Measurements from ENCODE around the gene IFIH1.

The IFIH1 gene

DNA sequence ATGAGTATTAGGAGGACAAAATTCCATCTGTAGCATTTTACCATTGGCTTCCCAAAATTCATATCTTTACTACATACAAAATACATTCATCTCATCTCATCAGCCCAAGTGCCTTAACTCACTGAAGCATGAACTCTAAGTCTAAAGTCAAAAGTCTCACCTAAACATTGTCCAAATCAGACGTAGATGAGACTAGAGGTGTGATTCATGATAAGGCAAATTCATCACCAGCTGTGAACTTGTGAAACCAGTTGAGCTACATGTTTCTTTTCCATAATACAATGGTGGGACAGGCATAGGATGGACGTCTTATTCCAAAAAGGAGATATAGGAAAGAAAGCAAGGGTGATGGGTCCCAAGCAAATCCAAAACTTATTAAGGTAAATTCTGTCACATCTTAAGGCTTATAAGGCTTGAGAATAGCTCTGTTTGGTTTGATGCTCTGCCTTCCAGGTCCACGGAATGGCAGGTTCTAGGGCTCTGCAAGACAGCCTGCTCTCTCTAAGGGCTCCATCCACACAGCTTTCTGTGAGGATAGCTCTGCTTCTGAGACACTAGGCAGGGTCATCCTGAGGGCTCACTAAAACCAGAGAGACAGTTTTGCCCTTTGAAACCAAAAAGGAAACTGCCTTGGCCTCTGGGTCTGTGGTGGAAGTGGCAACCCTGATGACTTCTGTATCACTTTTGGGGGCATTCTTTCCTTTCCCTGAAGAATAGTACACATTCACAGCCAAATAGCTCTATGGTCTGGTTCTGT lies 9.6 kb downstream of the IFIH1 start:
- no peak for DNase-seq

DNA sequence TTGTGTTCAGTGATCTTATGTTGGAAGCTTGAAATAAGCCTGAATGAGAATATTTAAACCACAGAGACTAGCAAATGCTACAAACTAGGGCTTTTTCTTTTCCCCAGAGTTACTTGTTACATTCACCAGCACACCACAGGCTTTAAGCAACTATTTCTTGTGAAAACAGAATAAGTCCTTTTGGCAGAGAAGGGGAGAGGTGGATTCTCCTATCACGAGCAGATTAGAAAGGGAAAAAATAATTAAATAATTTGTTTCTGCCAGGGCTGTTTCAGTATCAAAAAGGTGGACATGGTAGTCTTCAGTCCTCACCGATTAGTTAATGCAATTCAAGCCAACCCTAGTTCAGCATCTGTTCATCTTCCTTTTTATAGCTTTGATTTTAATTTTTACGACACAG lies 12.6 kb downstream of the IFIH1 start:
- no peak for DNase-seq

DNA sequence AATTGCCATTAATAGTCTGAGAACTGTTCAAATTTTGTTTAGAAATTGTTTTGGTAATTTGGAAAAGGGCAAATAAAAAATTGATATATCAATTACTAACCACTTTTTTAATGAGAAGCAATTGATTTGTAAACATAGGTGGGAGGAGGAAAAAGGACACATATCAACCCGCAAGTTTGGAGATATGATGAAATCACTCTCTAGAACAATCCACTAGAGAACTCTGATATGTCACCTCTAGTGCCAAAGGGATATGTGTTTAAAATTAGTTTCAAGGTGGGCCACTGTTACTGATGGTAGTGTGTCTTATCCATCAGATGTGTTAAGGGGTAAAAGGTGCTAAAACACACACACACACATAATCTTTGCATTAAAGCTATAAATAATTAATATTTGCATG lies 16.6 kb downstream of the IFIH1 start:
- no peak for DNase-seq

DNA sequence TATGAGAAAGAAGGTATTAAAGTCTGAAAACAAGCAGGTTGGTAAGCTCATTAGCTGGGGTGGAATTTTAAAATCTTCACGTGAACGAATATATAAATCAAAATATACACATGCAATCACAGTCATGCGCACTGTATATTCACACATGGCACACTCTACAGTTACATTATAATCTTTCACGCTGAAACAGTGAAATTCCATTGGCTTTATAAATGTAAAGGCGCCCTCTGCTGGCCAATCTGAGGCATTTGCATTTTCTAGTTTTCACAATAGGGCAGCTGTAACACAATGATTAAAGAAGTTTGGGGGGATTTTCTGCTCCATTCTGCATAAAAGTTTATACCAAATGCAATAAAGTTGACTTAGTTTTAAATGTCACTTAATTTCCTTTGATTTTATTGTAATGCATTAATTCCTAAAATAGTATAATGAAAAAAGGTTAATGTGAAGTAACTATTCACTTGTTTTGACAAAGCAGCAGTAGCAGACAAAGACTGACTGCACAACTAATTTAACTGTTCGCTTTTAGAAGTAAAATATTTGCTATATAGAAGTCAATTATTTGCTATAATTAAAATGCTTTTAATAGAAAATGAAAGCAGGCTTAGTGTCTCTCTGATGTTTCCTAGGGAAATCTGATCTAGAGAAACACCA lies 17.2 kb downstream of the IFIH1 start:
- peak; percentile 54 for DNase-seq

DNA sequence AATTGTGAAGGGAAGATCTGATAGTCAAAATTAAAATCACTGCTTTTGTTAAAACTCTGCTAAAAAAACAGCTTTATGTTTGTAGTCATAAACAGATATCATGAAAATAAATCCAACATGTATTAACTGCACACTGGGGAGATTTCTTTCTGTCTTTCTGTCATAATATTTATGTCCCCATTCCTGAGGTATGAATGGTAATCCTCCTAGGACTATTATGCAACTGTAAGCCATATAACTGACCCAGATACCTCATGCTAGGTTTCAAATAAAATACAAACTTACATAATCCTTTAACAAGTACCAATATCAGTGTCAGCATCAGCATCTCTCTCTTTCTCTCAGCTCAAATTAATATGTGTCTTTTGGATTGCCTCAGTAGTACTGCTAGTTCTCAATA lies 18.2 kb downstream of the IFIH1 start:
- DNase-seq, result no peak

DNA sequence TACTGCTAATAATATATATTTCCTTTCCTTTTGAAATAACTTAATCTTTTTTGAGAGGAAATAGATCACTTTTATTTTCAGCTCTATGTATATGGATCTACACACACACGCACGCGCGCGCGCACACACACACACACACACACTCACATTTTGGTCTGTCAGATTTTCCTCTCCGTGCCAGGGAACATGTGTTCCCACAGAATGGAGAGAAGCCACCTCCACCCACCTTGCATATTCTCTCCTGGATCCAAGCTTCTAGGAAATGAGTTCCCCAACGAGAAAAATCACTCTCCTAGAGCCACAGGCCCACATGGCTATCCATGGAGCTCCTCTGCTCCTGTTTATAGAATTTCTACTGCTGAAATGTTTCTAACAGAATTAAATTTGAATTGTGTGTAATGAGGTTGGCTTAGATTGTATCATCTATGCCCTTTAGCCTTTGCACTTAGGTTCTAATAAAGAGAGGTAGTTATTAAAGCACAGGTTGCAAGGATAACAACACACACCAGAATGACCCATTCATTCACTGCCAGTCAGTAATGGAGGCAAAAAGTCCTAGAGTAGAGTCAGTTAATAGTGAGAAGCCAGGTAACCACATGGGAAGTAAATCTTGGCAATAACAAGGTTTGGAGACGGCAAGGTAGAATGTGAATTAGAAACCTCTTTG lies 19.7 kb downstream of the IFIH1 start:
- DNase-seq, result no peak

DNA sequence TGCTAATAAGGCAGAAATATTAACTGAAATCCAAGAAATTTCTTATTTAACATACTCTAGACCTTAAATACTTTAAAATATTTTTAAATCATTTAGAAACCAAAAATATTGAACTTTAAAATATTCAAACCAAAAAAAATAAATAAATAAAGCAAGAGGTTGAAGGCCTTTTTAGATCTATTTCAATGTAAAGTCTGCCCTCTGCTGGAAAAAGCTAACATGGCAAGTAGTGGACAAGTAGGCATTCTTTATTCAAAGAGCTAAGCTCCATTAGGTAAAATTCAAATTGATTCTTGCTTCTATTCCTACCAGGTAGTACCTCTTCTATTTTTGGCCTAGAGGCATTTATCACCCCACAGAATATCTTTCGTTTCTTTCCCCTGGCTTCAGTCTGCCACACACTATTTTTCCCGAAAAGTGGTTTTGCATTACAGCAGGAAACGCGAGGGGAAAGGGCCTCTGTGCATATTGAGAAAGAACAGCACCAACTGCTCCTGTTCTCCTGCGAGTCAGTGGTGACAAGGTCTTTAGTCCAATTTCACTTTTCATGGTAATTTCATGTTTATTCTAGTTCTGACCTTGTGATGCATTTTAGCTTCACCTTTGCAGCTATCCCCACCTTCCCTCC lies 20.4 kb downstream of the IFIH1 start:
- peak; percentile 6 for DNase-seq

DNA sequence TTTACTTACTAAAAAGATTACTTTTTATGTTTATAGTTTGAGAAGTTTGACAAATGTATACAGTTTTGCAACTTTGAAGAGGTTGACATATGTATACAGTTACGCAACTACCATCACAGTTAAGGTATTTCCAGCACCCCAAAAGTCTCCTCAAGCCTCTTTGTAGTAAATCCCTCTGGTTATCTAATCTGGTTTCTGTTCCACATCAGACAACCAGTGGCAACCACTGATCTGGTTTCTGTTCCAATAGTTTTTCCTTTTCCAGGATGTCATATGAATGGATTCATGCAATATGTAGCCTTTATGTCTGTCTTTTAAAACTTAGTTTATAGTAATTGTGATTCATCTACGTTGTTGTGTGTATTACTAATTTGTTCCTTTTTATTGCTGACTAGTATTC lies 23.5 kb downstream of the IFIH1 start:
- no peak for DNase-seq

DNA sequence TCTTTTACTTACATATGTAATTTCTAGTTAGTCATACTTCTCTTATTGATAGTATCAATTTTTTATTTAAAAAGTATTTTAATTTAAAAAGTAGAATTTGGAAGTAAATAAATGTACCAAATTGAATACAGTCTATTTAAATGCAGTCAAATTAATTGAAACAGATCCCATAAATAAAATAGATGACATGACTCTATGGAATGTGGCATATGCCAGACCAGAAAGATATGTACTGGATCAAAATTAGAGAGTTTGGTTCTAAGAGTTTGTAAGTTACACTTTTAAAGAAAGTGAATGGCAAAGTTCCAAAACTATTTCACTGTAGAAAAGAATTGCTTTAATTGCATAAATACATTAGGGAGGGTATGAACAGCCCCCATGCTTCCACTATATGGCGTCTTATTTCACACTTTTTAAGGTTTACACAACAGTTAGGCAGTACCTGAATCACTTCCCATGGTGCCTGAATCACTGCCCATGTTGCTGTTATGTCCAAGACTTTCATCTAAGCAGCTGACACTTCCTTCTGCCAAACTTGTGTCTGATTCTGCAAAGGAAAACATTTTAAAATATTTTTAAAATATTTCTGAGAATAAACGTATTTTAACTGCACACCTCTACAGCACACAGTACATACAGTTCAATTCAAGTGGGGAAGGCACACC lies 25.2 kb downstream of the IFIH1 start:
- no peak for DNase-seq

DNA sequence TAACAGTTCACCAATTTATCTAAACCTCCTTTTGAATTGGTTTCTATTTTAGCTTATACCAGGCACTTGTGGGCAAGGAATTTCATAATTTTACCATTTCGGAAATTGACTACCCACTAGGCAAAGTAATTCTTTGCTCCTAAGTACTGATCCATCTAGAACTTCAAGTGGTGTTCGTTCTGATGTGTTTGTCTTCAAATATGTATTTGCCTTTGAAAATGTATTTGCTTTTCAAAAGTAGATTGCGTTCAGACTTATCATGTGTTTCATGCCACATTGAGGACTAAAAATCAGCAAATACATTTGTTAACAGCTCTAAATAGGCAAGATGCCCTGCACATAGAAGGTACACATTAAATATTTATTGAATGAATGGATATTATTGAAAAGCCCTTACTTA lies 26.7 kb downstream of the IFIH1 start:
- no peak for DNase-seq

DNA sequence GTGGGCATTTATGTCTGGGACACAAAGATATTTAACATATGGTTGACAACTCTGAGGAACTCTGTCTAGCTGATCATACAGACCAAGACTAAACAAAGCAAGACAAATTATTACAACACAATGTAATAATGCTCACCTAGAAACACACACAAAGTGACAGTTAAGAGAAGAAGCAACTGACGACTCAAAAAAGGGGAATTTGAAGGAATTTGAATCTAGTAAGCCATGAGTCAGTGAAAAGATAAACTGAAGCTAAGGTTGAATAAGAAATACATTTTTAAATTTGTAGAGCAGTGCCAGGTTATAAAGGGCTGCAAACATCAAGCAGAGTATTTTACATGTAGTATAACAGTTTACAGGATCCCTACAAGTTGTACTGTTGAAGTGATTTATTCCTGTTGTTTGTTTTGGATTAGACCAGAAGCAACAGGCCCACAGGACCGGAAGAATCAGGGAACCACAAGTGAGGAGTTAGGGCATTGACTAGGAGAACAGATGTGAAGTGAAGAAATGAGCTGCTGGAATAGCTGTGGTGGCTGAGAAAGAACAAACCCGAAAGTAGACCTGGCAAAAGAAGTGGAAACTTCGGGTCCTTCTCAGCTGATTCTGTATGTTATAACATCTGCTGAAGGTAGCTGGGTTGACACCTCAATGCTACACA lies 35.6 kb downstream of the IFIH1 start:
- DNase-seq, result no peak

DNA sequence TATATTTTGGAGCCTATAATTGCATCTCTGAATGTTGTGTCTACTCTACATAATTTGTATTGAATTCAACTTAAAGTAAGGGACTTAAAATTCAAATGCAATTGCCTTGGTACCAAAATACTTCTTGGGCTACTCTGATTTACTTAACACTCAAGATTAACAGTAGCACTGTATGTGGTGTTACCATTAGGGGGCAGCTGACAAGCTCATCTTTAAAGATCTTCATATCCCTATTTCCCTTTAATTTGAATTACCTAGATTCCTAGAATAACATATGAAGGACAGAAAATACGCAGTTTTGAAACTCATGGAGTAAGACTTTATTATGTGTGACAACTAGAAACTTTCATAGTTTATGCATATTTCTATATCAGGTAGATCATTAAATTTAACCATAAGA lies 37.8 kb downstream of the IFIH1 start:
- DNase-seq, result no peak

DNA sequence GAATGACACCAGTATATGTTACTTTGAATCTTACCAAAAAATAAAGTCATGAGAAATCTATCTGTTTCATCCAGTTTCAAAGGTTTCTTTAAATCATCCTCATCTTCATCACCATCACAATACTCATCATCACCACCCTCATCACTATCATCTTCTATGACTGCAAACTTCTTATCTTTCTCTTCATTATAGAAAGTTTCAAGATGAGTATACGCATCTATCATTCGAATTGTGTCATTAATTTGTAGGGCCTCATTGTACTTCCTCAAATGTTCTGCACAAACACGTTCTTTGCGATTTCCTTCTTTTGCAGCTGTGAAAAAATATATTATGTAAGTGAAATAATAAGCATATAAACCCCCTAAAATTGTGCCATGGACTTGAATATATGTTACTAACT lies 41.1 kb downstream of the IFIH1 start:
- DNase-seq, result no peak

DNA sequence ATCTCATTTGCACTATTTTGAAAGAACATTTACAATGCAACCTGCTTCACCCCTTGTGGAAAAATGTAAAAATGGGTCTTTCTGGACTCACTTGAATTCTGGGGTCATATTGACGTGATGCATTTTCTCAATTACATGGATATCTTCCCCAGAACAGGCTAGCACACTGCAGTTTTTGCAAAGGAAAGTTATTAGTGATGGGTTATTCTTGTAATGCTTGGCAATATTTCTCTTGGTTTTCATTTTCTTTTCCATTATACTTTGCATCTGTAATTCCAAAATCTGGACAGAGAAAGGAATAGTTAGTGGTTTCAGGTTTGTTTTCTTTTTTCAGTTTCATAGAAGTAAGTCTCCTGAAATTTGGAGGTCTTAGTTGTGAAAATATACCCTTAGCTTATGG lies 50.5 kb downstream of the IFIH1 start:
- no peak for DNase-seq

DNA sequence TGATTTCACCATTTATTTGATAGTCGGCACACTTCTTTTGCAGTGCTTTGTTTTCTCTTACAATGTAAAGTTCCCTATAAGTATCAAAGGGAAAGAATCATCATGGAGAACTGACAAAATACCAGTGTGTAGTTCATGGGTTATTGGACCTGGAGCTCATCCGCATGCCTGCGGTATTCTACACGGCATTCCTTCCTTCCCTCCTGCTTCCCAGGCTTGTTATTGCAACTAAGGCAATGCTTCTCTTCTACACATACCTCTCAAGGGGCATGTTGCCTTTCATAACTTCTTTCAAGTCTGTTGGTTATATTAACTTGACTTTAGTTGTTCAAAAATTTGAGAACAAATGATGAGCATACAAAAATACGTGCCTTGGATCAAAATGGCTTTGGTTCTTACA lies 51.0 kb downstream of the IFIH1 start:
- no peak for DNase-seq

DNA sequence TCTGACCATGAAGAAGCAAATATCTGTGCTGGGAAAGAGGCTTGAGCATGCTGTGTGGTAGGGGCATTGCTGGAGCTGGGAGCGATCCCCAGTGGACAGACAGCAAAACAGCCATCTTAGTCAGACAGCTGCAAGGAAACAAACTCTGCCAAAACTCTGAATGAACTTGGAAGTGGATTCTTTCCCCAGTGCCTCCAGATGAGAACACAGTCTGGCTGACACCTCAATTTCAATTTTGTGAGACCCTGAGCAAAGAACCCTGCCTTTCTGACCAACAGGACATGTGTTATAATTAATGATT lies 52.1 kb downstream of the IFIH1 start:
- DNase-seq, result no peak

DNA sequence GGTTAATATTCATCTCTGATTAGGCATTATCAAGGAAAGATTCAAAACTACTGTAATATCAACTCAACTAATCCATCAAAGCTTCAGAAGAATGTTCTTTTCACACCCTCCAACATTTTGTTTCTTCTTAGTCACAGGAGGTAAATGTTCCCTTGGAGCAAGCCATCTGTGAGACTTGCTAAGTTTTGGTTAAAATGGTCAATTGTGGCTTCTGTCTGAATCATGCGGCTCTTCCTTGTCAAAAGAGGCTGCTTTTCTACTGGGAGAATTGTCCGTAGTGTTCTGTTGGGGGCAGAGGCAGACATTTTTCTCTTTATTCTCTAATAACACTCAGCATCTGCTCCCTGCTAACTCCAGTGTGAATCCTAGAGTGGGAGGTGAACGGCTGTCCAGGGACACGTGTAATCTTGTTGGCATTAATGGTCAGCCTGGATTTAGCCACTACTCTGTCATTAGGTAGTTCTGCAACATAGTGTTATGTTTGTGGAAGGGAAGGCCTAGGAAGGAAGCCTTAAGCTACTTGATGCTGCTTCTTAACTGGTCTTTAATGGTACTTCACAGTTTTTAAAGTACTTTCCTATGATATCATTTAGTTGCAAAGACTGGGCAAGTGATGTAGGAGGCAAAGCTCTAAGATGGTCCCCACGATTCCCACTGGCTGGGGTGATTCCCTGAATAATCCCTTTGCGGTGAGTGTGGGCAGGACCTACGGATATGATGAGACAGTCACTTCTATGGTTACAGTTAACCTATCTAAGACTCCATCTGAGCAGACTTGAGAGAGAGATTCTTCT lies 52.6 kb downstream of the IFIH1 start:
- DNase-seq, result no peak

DNA sequence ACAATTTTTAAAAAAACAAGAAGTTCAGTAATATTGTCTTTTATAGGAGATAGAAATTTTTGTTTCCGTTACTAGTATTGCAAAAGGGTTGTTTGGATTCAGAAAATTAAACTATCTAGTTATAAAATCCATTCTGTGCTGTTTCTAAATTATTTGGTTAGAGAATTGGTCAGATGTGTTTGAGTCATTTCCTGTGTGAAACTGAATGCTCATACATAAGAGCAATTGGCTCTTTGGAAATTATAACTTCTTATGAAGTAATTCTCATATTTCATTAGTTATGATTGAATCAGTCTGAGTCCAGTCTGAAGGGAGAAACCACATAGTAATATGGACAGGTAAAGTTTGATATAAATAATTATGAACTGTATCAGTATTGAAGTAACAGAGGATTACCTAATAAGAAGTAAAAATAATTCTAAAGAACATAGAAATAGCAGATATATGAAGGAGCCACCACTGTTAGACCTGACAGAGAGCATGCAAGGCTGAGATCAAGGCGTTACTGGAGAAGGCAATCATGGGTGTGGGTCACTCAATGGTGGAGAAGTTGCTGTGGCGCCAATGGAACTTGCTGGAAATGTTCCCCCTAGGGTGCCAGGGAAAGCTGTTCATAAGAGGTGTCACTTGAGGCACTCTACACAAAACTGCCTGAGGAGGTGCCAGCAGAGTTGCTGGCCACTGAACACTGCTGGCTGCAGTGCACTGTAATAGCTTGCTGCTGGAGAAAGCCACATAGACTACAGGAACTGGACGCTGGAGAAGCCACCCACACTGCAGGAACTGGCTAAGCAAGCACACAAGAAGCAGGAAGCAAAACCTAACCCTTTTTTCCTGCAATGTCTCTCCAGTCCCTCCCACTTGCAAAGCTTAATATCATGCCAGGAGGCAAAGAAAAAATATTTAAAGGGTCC lies 57.2 kb downstream of the IFIH1 start:
- no peak for DNase-seq

DNA sequence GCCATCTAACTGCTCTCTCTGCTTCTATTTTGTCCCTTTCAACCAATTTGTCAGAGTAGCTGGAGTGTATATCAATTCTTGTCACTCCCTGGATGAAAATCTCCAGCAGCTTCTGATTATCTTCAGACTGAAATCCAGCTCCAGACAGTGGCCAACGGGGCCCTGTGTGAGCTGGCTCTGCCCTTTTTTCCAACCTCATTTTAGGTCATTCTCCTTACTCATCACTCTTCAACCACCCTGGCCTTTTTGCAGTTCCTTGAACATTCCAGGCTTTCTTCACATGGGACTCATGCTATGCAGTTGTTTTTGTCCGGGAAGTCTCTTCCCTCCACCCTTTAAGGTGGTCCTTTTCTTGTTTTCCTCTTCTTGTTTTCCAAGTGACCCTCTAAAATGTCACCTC lies 59.8 kb downstream of the IFIH1 start:
- DNase-seq, result no peak

DNA sequence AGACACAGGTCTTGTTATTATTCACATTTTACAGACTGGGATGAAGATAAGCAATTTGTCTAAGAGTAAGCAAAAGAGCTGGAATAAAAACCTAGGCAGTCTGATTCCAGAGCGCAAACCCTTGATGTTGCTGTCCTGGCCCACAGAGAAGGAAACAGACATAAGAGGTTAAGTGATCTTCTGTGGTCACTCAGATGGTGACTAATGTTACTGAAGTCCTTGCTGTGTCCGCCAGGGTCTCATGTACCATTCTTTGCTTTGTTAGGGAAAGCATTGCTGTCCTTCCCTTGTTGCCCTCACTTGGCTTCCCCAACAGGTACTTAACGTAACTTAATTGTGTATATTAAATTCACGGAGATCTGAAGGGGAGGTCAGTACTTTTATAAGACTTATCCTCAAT lies 60.3 kb downstream of the IFIH1 start:
- DNase-seq, result no peak

DNA sequence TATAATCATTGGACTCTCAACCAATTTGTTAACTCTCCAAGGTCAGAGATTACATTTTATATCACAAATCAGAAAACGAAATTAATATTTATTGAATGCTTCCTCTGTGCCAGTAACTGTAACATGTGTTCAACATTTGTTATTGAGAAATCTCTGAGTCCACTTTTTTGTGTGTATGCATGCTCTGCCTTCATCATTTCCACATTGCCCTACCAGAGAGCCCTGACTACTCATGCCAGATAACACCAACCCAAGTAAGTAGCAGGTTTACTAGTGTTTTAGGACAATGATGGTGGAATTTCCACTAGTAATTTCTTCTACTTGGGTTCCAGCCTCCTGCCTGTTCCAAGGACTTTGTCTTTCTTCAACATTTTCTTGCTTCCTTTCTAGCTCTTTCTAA lies 61.1 kb downstream of the IFIH1 start:
- DNase-seq, result no peak
